HepG2 (cell line): ENCODE results near the gene HPD. TPM values are rescaled to one million over a fixed set of nuclear protein-coding genes. Genes with fewer than 3 reads are reported as not detected.
A peak's percentile ranks its signal among the peaks of the same experiment; 100 is the strongest.

Experiments used
- AKAP8 ChIP-seq: sonication (generic); formaldehyde crosslinking; IDR thresholded peaks from 2 replicates; pipeline ENCODE4 v1.5.1; 2020; ENCODE audit warnings: mild to moderate bottlenecking, missing genetic modification reagents
- ATF7-NPFF ChIP-seq: sonication (generic); formaldehyde crosslinking; IDR thresholded peaks from 2 replicates; pipeline ENCODE4 v1.8.1; 2023; ENCODE audit warnings: mild to moderate bottlenecking, low read depth, missing genetic modification reagents, moderate library complexity
- ELF3 ChIP-seq: IDR thresholded peaks from 2 replicates; pipeline ENCODE4 v1.6.1; 2016; ENCODE audit warnings: missing genetic modification reagents, missing compliant biosample characterization
- MIER3 ChIP-seq: IDR thresholded peaks from 2 replicates; pipeline ENCODE4 v1.6.1; 2016; ENCODE audit warnings: missing compliant biosample characterization, borderline replicate concordance
- NBN ChIP-seq: fragments of 450-650 bp; conservative IDR thresholded peaks from 2 replicates; pipeline ENCODE4 v1.6.1; 2017
- NKX3-1 ChIP-seq: sonication (generic); formaldehyde crosslinking; IDR thresholded peaks from 2 replicates; pipeline ENCODE4 v1.5.0; 2020; ENCODE audit warnings: missing genetic modification reagents
- NR2F1 ChIP-seq, 2 experiments: fragments of 450-650 bp in 1 of 2; formaldehyde crosslinking in 1 of 2; IDR thresholded peaks; 2 replicates each; pipeline versions ENCODE4 v1.5.0 to v1.6.1; 2016 to 2020; ENCODE audit warnings: mild to moderate bottlenecking in 1 of 2, missing compliant biosample characterization in 1 of 2, missing genetic modification reagents in 1 of 2, moderate library complexity in 1 of 2
- ONECUT2 ChIP-seq: sonication (generic); formaldehyde crosslinking; IDR thresholded peaks from 2 replicates; pipeline ENCODE4 v1.4.0; 2020; ENCODE audit warnings: missing genetic modification reagents
- PHF21A ChIP-seq: sonication (generic); formaldehyde crosslinking; IDR thresholded peaks from 2 replicates; pipeline ENCODE4 v1.5.0; 2020; ENCODE audit warnings: mild to moderate bottlenecking, missing genetic modification reagents
- POLR2AphosphoS5 ChIP-seq: IDR thresholded peaks from 2 replicates; pipeline ENCODE4 v1.6.1; 2012; ENCODE audit warnings: low read depth, low read length
- PRDM10 ChIP-seq: sonication (generic); formaldehyde crosslinking; IDR thresholded peaks from 2 replicates; pipeline ENCODE4 v1.4.0; 2020; ENCODE audit warnings: low read depth, missing genetic modification reagents
- RCOR2 ChIP-seq: IDR thresholded peaks from 2 replicates; pipeline ENCODE4 v1.6.1; 2016; ENCODE audit warnings: missing biosample characterization, missing genetic modification reagents
- RXRA ChIP-seq: sonication (generic); formaldehyde crosslinking; IDR thresholded peaks from 2 replicates; pipeline ENCODE4 v1.5.1; 2020; ENCODE audit warnings: missing genetic modification reagents
- TAF15 ChIP-seq: fragments of 200-400 bp; formaldehyde crosslinking; IDR thresholded peaks from one replicate; pipeline ENCODE4 v1.6.1; 2018; ENCODE audit warnings: mild to moderate bottlenecking, low read depth, low read length; ENCODE audit not compliant: poor library complexity, severe bottlenecking
- TBP ChIP-seq: sonication (generic); formaldehyde crosslinking; IDR thresholded peaks from 2 replicates; pipeline ENCODE4 v1.5.0; 2020; ENCODE audit warnings: missing genetic modification reagents
- ZGPAT ChIP-seq: IDR thresholded peaks from 2 replicates; pipeline ENCODE4 v1.6.1; 2016; ENCODE audit warnings: mild to moderate bottlenecking
- ZKSCAN8 ChIP-seq: IDR thresholded peaks from 2 replicates; pipeline ENCODE4 v1.6.1; 2016; ENCODE audit warnings: borderline replicate concordance, missing genetic modification reagents, missing compliant biosample characterization
- polyA plus RNA-seq, 8 experiments: library from polyadenylated mRNA; depleted of rRNA in 3 of 8; stranded (reverse) in 7 of 8; unstranded in 1 of 8; fragments of >200 nt; fragmentation: Illumina TruSeq in 4 of 8; extraction: Trizol in 4 of 8; gene quantifications; 2 replicates each; pipeline versions ENCODE4 v1.2.1 to v1.2.3, GENCODE V29; 2011 to 2016; ENCODE audit warnings: low read depth in 4 of 8, missing spikeins in 1 of 8, mixed read lengths in 1 of 8; ENCODE audit not compliant: insufficient read depth in 1 of 8
- total RNA-seq, 5 experiments: library from RNA; depleted of rRNA; stranded (reverse); fragments of >200 nt; fragmentation: Illumina TruSeq; extraction: Trizol; gene quantifications; 2 replicates each; pipeline ENCODE4 v1.2.3, GENCODE V29; 2016; ENCODE audit warnings: low read depth in 1 of 5
- TF ChIP-seq, protein P1 (sequence below): sonication (generic); formaldehyde crosslinking; conservative IDR thresholded peaks from 2 replicates; pipeline ENCODE4 v1.4.0; 2020; ENCODE audit warnings: mild to moderate bottlenecking, missing genetic modification reagents, moderate library complexity
- TF ChIP-seq, protein P2 (sequence below): IDR thresholded peaks from 2 replicates; pipeline ENCODE4 v1.6.1; 2012; ENCODE audit warnings: low read depth, low read length, improper control_type of control experiment

Gene HPD
- total and polyA plus RNA-seq, 2 of the 13 experiments (the other 11 are each of a cell fraction or from before 2014, with no cell fraction given), result 120 to 195 TPM

DNA sequence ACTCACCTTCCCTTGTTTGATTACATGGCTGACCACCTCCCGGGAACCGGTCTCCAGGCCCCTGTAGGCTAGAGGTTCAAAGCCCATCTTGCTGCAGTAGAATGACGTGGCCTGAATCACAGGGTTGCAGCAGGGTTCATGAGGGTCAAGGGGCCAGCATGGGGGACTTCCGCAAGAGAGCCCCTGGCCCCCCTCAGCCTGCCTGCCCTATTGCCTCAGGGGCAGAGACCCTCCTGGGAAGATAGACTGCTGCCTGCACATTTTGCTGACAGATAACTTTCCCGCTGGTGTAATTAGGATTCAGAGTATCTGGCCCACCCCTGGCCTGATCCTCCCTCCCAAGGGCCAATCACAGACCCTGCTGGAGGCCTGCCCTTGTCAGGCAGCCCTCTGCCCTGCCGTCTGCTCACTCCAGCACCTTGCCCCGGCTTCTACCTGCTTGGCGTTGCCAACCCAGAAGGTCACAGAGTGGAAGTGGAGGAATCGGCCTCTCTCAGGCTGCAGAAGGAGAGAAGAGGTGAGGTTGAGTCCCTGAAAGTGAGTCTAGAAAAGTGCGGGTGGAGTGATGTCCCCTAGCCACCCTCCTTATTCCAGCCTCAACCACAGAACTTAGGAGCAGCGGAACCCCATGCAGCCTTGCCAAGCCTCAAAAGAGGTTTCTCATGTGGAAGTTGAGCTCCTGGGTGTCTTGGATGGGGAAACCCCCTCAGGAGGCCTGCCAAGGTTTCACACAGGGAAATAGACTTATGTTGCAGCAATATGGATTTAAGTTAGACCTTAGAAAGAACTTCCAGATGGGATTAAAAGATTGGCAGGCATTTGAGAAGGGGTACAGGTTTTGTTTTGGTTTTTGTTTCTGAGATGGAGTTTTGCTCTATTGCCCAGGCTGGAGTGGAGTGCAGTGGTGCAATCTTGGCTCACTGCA lies 1.1 kb downstream of the HPD start (continued):
- TF ChIP-seq ZGPAT, result peak; percentile 58
- peak; percentile 95 for TF ChIP-seq PHF21A (CRISPR knock-in tag)
- peak; percentile 62; the same call in 1 of the 2 replicates for TF ChIP-seq MIER3 (CRISPR knock-in tag)
- TF ChIP-seq ATF7-NPFF (CRISPR knock-in tag), result no peak
- no peak for TF ChIP-seq NKX3-1 (CRISPR knock-in tag)
- TF ChIP-seq ELF3, result peak; percentile 72
- TF ChIP-seq ONECUT2 (CRISPR knock-in tag), result no peak
- peak; percentile 97 to 99 for TF ChIP-seq NR2F1 (CRISPR knock-in tag; IDR thresholded peaks at IDR 0.05)
- TF ChIP-seq POLR2AphosphoS5, result peak; percentile 74
- TF ChIP-seq TAF15, result no peak
- TF ChIP-seq, protein P1, sequence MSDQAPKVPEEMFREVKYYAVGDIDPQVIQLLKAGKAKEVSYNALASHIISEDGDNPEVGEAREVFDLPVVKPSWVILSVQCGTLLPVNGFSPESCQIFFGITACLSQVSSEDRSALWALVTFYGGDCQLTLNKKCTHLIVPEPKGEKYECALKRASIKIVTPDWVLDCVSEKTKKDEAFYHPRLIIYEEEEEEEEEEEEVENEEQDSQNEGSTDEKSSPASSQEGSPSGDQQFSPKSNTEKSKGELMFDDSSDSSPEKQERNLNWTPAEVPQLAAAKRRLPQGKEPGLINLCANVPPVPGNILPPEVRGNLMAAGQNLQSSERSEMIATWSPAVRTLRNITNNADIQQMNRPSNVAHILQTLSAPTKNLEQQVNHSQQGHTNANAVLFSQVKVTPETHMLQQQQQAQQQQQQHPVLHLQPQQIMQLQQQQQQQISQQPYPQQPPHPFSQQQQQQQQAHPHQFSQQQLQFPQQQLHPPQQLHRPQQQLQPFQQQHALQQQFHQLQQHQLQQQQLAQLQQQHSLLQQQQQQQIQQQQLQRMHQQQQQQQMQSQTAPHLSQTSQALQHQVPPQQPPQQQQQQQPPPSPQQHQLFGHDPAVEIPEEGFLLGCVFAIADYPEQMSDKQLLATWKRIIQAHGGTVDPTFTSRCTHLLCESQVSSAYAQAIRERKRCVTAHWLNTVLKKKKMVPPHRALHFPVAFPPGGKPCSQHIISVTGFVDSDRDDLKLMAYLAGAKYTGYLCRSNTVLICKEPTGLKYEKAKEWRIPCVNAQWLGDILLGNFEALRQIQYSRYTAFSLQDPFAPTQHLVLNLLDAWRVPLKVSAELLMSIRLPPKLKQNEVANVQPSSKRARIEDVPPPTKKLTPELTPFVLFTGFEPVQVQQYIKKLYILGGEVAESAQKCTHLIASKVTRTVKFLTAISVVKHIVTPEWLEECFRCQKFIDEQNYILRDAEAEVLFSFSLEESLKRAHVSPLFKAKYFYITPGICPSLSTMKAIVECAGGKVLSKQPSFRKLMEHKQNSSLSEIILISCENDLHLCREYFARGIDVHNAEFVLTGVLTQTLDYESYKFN (CRISPR knock-in tag), result peak; percentile 98
- peak; percentile 37; the same call in 1 of the 2 replicates for TF ChIP-seq PRDM10
- TF ChIP-seq, protein P2, sequence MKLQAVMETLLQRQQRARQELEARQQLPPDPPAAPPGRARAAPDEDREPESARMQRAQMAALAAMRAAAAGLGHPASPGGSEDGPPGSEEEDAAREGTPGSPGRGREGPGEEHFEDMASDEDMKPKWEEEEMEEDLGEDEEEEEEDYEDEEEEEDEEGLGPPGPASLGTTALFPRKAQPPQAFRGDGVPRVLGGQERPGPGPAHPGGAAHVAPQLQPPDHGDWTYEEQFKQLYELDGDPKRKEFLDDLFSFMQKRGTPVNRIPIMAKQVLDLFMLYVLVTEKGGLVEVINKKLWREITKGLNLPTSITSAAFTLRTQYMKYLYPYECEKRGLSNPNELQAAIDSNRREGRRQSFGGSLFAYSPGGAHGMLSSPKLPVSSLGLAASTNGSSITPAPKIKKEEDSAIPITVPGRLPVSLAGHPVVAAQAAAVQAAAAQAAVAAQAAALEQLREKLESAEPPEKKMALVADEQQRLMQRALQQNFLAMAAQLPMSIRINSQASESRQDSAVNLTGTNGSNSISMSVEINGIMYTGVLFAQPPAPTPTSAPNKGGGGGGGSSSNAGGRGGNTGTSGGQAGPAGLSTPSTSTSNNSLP, result peak; percentile 56; the same call in 1 of the 2 replicates
- TF ChIP-seq RCOR2 (CRISPR knock-in tag), result peak; percentile 50; the same call in 1 of the 2 replicates
- peak; percentile 97 for TF ChIP-seq RXRA (CRISPR knock-in tag)
- peak; percentile 28; the same call in 1 of the 2 replicates for TF ChIP-seq ZKSCAN8 (CRISPR knock-in tag)
- no peak for TF ChIP-seq NBN
- peak; percentile 62; the same call in 1 of the 2 replicates for TF ChIP-seq AKAP8 (CRISPR knock-in tag)
- TF ChIP-seq TBP (CRISPR knock-in tag), result no peak
